Dermis blood vessel endothelial cell (primary cell): ENCODE results near the gene MPP3. TPM values are rescaled to one million over a fixed set of nuclear protein-coding genes. Genes with fewer than 3 reads are reported as not detected.
"Not testable (repeated sequence)": the region's sequence is repeated elsewhere in the genome, so short reads cannot be mapped to it uniquely, and the experiment has no call there.

Source experiments
- DNase-seq: peaks from one replicate; pipeline ENCODE4 v3.0.0; 2010
- total RNA-seq: library from RNA; depleted of rRNA; stranded (reverse); fragments of >200 nt; gene quantifications from 2 replicates; pipeline ENCODE4 v1.2.3, GENCODE V29; 2014

Gene MPP3
- total RNA-seq, 1 donor from 2014 or later, result 4.9 TPM

- DNase-seq, result peak; percentile 30
Observed at GRCh38 chr17:43801844-43802243, 31.1 kb downstream of the MPP3 start.

- DNase-seq, result no peak
Observed at GRCh38 chr17:43800736-43801135, 32.2 kb downstream of the MPP3 start.

- no peak for DNase-seq
Observed at GRCh38 chr17:43799047-43799446, 33.9 kb downstream of the MPP3 start.

- not testable (repeated sequence) for DNase-seq
Observed at GRCh38 chr17:43798024-43798423, 34.9 kb downstream of the MPP3 start.

- DNase-seq, result not testable (repeated sequence)
Observed at GRCh38 chr17:43792668-43793067, 40.3 kb downstream of the MPP3 start.

GRCh38 chr17:43791589-43791988 is 41.4 kb downstream of the MPP3 start:
- peak; percentile 44 for DNase-seq

- peak; percentile 47 for DNase-seq
Observed at GRCh38 chr17:43790311-43790940, 42.5 kb downstream of the MPP3 start.

- DNase-seq, result no peak
Observed at GRCh38 chr17:43789482-43789881, 43.5 kb downstream of the MPP3 start.

- DNase-seq, result no peak
Observed at GRCh38 chr17:43788540-43788939, 44.4 kb downstream of the MPP3 start.

- DNase-seq, result no peak
Observed at GRCh38 chr17:43787728-43788127, 45.2 kb downstream of the MPP3 start.

- DNase-seq, result peak; percentile 53
Observed at GRCh38 chr17:43784628-43785101, 48.3 kb downstream of the MPP3 start.

- DNase-seq, result peak; percentile 20
Observed at GRCh38 chr17:43784068-43784467, 48.9 kb downstream of the MPP3 start.

- no peak for DNase-seq
Observed at GRCh38 chr17:43782913-43783680, 49.8 kb downstream of the MPP3 start.

GRCh38 chr17:43780135-43780534 is 52.8 kb downstream of the MPP3 start, which contains the start of gene CFAP97D1:
Gene CFAP97D1, plus strand, starts transcription at chr17:43780435. Its CDS starts 28 bp downstream, at chr17:43780463.
- no peak for DNase-seq

- DNase-seq, result peak; percentile 21
Observed at GRCh38 chr17:43779145-43780125, 53.5 kb downstream of the MPP3 start.

- DNase-seq, result peak; percentile 96
Observed at GRCh38 chr17:43778337-43779144, 54.4 kb downstream of the MPP3 start, which contains the start of gene DUSP3. Gene DUSP3, minus strand, starts transcription at chr17:43778977. Its CDS starts 53 bp downstream, at chr17:43778924.

GRCh38 chr17:43774304-43775250 is 58.4 kb downstream of the MPP3 start:
- no peak for DNase-seq

- no peak for DNase-seq
Observed at GRCh38 chr17:43772877-43773648, 59.9 kb downstream of the MPP3 start.

- DNase-seq, result no peak
Observed at GRCh38 chr17:43771463-43771862, 61.5 kb downstream of the MPP3 start.

- no peak for DNase-seq
Observed at GRCh38 chr17:43770957-43771356, 62.0 kb downstream of the MPP3 start.
